Right lobe of liver (tissue), 6 donors: ENCODE results near the gene PIGC. TPM values are rescaled to one million over a fixed set of nuclear protein-coding genes. Genes with fewer than 3 reads are reported as not detected.

ENCODE experiments used
- ATAC-seq, 4 donors: fragments of 200-7000 bp; cut with Tn5 transposase; one replicate each; pipeline ENCODE4 v1.9.1; 2020; ENCODE audit warnings: mild to moderate bottlenecking in 4 of 4, moderate library complexity in 4 of 4
- DNase-seq, 3 donors: peaks; one replicate each; pipeline ENCODE4 v3.0.0-alpha.2; 2020
- H3K27ac ChIP-seq, 3 donors: fragments of 200-600 bp; one replicate each; pipeline ENCODE4 v1.8.0; 2022
- H3K27me3 ChIP-seq, 2 donors: fragments of 200-600 bp; one replicate each; pipeline ENCODE4 v1.8.0; 2022
- H3K36me3 ChIP-seq, 4 donors: fragments of 200-600 bp; sonication (generic) in 1 of 4; one replicate each; pipeline versions ENCODE4 v1.5.1 to v1.8.0; 2017 to 2022; ENCODE audit warnings: control low read depth in 1 of 4
- H3K4me1 ChIP-seq, 4 donors: fragments of 200-600 bp; sonication (generic) in 1 of 4; one replicate each; pipeline versions ENCODE4 v1.5.1 to v1.8.0; 2017 to 2022; ENCODE audit warnings: control low read depth in 1 of 4
- H3K4me3 ChIP-seq, 3 donors: fragments of 200-600 bp; one replicate each; pipeline ENCODE4 v1.8.0; 2022
- H3K9me3 ChIP-seq, 4 donors: fragments of 200-600 bp; sonication (generic) in 1 of 4; one replicate each; pipeline versions ENCODE4 v1.5.1 to v1.8.0; 2017 to 2022; ENCODE audit warnings: control low read depth in 1 of 4
- CTCF ChIP-seq, 4 donors: fragments of 200-600 bp in 3 of 4; fragments of 450-650 bp in 1 of 4; IDR thresholded peaks; one replicate each; pipeline versions ENCODE4 v1.5.1 to v1.8.0; 2016 to 2022; ENCODE audit warnings: antibody characterized with exemption in 4 of 4, mild to moderate bottlenecking in 2 of 4
- POLR2A ChIP-seq: fragments of 450-650 bp; IDR thresholded peaks from one replicate; pipeline ENCODE4 v1.6.1; 2017; ENCODE audit warnings: antibody characterized with exemption, mild to moderate bottlenecking
- WGBS: methylation state at CpG from one replicate; pipeline ENCODE4 v1.1.6; 2018; ENCODE audit warnings: low coverage, low lambda C conversion rate; ENCODE audit not compliant: insufficient coverage; ENCODE audit errors: missing lambda C conversion rate; 5-methylcytosine and 5-hydroxymethylcytosine counted together
- intact Hi-C, 2 donors: fragments of 100-400 bp; cut with DNase I; formaldehyde crosslinking; loops; one replicate each; pipeline versions ENCODE4 v1.11.2 to v1.14.1; 2022
- total RNA-seq, 6 experiments: library from RNA; depleted of rRNA in 2 of 6; stranded (reverse); fragments of >200 nt in 2 of 6; fragmentation: NEBNext Ultra II Directional in 3 of 6; extraction: Animal tissue kit (Norgen Biotek cat#: 25700) in 3 of 6; gene quantifications; one replicate each; pipeline versions ENCODE4 v1.1.0 to v1.2.4, GENCODE V29; 2016 to 2023
- donor health status: DM: no; HTN: yes; CAD: no.
- donor health status: DM: no; HTN: no; CAD: no.
- donor health status: DM: no; HTN: no; CAD: no.
- donor health status: DM: no; HTN: yes; CAD: no.
- donor health status: DM: no; HTN: yes; CAD: no.

PIGC gene
- total RNA-seq, 6 experiments from 2014 or later = 6.7 to 12.0 (median 8.7) TPM

GRCh38 chr1:172487550-172487949 lies 43.7 kb upstream of the PIGC start:
- TF ChIP-seq CTCF (IDR thresholded peaks at IDR 0.05) = no peak
- no peaks in the 10 kb centered on the region for H3K4me1 ChIP-seq
- DNase-seq (no peak), ATAC-seq (no peak)
- H3K27ac ChIP-seq = no peak overlapping the region
- no peaks in the 10 kb centered on the region for H3K27me3 ChIP-seq
- H3K36me3 ChIP-seq = no peaks in the 10 kb centered on the region
- intact Hi-C loops = no loop called here
- no peaks in the 10 kb centered on the region for H3K9me3 ChIP-seq
- no peak overlapping the region for H3K4me3 ChIP-seq
- 65% methylated on average over 4 of the region's 4 CpGs for WGBS

DNA sequence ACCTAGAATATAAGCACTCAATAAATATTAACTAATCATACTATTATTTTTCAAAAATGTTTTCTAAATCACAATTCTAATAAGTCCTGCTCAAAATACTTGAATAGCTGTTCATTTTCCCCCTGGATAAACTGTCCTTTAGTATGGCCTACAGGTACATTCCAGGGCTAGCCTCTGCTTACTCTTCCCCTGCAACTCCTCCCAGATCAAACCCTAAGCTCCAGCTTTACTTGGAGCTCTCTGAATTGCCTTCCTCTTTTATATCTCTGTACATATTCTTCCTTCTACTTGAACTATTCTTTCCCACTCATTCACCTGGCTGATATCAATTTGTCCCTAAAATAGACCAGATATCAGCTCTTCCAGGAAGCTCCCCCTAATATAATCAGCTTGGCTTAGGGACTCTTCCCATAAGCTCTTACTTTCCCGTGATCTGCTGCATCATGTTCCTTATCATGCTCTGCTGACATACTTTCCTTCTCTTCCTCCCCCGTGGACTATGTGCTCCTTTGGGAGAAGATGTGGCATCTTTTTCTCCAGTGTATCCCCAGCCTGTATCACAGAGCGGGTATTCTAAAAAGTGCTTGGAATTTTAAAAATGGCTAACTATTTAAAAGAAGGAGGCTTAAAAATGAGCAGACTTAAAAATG lies 43.1 kb upstream of the PIGC start:
- WGBS = 63% methylated on average over 3 of the region's 3 CpGs
- ATAC-seq = no peak

GRCh38 chr1:172485626-172486025 lies 41.8 kb upstream of the PIGC start:
- ATAC-seq (no peak), DNase-seq (no peak)
- TF ChIP-seq CTCF (IDR thresholded peaks at IDR 0.05) (no peak), POLR2A (no peak)
- Histone ChIP-seq H3K36me3 (no peaks in the 10 kb centered on the region), H3K27ac (no peak overlapping the region), H3K27me3 (no peaks in the 10 kb centered on the region), H3K4me3 (no peak overlapping the region), H3K9me3 (no peaks in the 10 kb centered on the region), H3K4me1 (no peaks in the 10 kb centered on the region)
- intact Hi-C loops = no loop called here
- 57% methylated on average over 5 of the region's 5 CpGs for WGBS

More for the DNA sequence above, 43.1 kb upstream of the PIGC start:
- no peaks in the 10 kb centered on the region for H3K4me1 ChIP-seq
- no peak for DNase-seq
- intact Hi-C loops = no loop called here
- H3K27me3 ChIP-seq = no peaks in the 10 kb centered on the region
- no peak overlapping the region for H3K4me3 ChIP-seq
- H3K9me3 ChIP-seq = no peaks in the 10 kb centered on the region
- TF ChIP-seq POLR2A (no peak), CTCF (IDR thresholded peaks at IDR 0.05) (no peak)
- no peaks in the 10 kb centered on the region for H3K36me3 ChIP-seq
- no peak overlapping the region for H3K27ac ChIP-seq

GRCh38 chr1:172484252-172484651 lies 40.4 kb upstream of the PIGC start:
- Histone ChIP-seq H3K4me1 (no peaks in the 10 kb centered on the region), H3K27me3 (no peaks in the 10 kb centered on the region), H3K36me3 (no peaks in the 10 kb centered on the region), H3K27ac (no peak overlapping the region), H3K9me3 (no peaks in the 10 kb centered on the region), H3K4me3 (no peak overlapping the region)
- DNase-seq (no peak), ATAC-seq (no peak)
- intact Hi-C loops = no loop called here
- TF ChIP-seq CTCF (IDR thresholded peaks at IDR 0.05) = no peak
- no peak for TF ChIP-seq POLR2A

GRCh38 chr1:172483448-172483847 lies 39.6 kb upstream of the PIGC start:
- Histone ChIP-seq H3K4me1 (no peaks in the 10 kb centered on the region), H3K27me3 (no peaks in the 10 kb centered on the region), H3K27ac (no peak overlapping the region), H3K4me3 (no peak overlapping the region), H3K36me3 (no peaks in the 10 kb centered on the region), H3K9me3 (no peaks in the 10 kb centered on the region)
- ATAC-seq (peak in 1 of 4 donors; percentile 30), DNase-seq (no peak)
- TF ChIP-seq POLR2A = no peak
- no peak for TF ChIP-seq CTCF (IDR thresholded peaks at IDR 0.05)
- intact Hi-C loops = no loop called here
